LHCN-M2 (cell line): ENCODE results near the gene RANBP2. TPM values are rescaled to one million over a fixed set of nuclear protein-coding genes. Genes with fewer than 3 reads are reported as not detected.
"Not testable (repeated sequence)": the region's sequence is repeated elsewhere in the genome, so short reads cannot be mapped to it uniquely, and the experiment has no call there.

Experiments used
- DNase-seq: peaks from one replicate; pipeline ENCODE4 v3.0.0-alpha.2; 2012; ENCODE audit warnings: low read depth
- polyA plus RNA-seq: library from polyadenylated mRNA; unstranded; fragments of >200 nt; gene quantifications from one replicate; pipeline ENCODE4 v1.2.1, GENCODE V29; 2012; ENCODE audit warnings: missing spikeins
- total RNA-seq: library from RNA; depleted of rRNA; stranded (reverse); fragments of >200 nt; gene quantifications from 2 replicates; pipeline ENCODE4 v1.2.3, GENCODE V29; 2014; rRNA removed

RANBP2 gene
- 65.9 and 72.3 TPM in 2 replicates for total RNA-seq
- polyA plus RNA-seq: 8.7 TPM

DNA sequence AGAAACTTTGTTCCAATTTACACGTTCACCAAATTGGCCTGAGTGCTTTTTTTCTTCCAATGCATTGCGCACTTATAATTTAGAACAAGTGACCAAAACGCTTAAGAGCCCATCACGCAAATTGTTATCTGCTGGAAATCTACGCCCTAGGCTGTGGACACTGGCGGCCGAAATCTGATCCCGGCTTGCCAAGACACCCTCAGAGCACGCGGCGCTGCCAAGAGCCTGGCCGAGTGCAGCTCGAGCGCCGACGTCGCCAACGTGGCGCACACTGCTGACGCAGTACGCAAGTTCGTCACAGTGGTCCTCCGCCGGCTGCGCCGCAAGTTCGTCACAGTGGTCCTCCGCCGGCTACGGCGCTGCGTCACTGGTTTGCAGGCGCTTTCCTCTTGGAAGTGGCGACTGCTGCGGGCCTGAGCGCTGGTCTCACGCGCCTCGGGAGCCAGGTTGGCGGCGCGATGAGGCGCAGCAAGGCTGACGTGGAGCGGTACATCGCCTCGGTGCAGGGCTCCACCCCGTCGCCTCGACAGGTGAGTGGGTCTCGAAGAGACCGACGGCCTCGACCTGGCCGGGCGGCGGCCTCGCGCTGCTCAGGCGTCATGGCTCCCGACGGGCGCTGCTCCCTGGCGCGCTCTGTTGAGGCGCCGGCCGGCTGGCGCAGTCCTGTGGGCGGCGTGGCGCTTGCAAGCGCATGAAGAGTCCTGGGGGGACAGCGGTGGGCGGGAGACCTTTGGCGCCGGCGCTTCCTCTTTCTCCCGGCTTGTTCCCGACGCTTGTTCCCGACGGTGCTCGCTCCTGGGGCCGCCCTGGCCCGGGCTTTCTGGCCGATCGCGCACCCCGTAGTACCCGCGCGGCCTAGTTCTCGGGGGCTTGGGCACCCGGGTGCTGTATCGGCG lies at the start of gene RANBP2:
TSS of gene RANBP2 (plus strand) at position 334 of the 896 bp plus-strand sequence. CDS start at position 459, 125 bp downstream.
- peak; percentile 97 for DNase-seq

DNA sequence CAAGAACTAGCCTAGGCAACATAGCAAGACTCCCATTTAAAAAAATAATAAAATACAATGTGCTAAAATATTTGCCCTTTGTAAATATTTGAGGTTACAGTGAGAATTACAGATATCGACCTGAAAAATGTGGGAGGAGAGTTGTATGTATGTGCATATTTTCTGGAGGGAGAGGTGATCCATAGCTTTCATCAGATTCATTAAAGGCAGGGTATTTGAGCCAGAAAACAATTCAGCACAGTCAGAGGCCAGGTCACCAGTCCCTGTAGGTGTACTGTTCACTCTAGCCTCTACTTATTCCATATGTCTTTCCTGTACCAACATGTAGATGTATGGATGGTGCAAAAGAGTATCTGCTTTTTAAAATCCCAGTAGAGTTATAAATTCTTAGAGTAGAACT lies 49.0 kb upstream of the RANBP2 start:
- DNase-seq: not testable (repeated sequence)

DNA sequence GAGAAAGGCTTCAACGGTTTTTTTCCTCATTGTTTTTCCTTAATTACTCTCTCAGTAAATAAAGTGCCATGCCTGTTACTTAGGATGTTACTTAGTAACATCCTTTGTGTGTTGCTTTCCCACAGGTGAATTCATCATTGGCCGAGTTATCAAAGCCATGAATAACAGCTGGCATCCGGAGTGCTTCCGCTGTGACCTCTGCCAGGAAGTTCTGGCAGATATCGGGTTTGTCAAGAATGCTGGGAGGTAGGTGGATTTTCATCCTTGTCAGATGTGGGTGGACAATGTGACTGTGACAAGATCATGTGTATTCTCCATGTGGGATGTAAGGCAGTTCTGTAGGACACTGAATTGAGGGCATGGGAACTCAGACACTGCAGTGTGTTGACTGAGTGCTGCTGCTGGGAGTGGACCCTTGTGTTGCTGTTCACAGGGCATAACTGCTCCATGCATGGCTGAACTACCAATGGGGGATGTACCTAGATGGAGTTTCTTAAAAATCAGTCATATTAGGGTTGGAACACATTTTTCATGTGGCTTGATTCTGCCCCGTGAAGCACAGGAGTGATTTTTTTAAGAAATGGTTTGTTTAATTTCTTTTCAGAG lies 47.0 kb upstream of the RANBP2 start:
- DNase-seq: not testable (repeated sequence)

- not testable (repeated sequence) for DNase-seq
These were observed 42.8 kb upstream of the RANBP2 start for GRCh38 chr2:108676522-108676921.

GRCh38 chr2:108677239-108677744 lies 42.0 kb upstream of the RANBP2 start:
- DNase-seq: not testable (repeated sequence)

GRCh38 chr2:108678198-108678651 lies 41.1 kb upstream of the RANBP2 start:
- peak; percentile 86 for DNase-seq

GRCh38 chr2:108680805-108681204 lies 38.5 kb upstream of the RANBP2 start:
- DNase-seq: not testable (repeated sequence)

GRCh38 chr2:108688818-108689756 lies 30.2 kb upstream of the RANBP2 start:
- DNase-seq: peak; percentile 34

GRCh38 chr2:108690001-108690400 lies 29.3 kb upstream of the RANBP2 start:
- not testable (repeated sequence) for DNase-seq

- DNase-seq: no peak
These were observed 27.8 kb upstream of the RANBP2 start for GRCh38 chr2:108691447-108691846.

DNA sequence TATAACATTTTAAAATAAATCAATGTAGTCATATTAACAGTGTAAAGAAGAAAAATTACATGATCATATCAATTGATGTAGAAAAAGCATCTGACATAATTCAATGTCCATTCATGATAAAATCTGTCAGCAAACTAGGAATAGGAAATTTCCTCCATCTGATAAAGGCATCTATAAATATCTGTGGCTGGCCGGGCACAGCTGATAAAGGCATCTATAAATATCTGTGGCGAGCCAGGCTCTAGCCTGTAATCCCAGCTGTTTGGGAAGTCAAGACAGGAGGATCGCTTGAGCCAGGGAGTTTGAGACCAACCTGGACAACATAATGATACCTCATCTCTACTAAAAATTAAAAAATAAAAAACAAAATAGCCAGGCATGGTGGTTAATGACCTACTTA lies 18.1 kb upstream of the RANBP2 start:
- peak; percentile 32 for DNase-seq

GRCh38 chr2:108701806-108702205 lies 17.5 kb upstream of the RANBP2 start:
- no peak for DNase-seq

- no peak for DNase-seq
These were observed 14.4 kb upstream of the RANBP2 start for GRCh38 chr2:108704871-108705270.

DNA sequence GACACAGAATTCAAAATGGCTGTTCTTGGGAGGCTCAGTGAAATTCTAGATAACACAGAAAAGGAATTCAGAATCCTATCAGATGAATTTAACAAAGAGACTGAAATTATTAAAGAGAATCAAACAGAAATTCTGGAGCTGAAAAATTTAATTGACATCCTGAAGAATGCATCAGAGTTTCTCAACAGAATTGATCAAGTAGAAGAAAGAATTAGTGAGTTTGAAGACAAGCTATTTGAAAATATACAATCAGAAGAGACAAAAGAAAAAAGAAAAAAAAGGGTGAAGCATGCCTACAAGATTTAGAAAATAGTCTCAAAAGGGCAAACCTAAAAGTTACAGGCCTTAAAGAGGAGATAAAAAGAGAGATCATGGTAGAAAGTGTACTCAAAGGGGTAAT lies 12.0 kb upstream of the RANBP2 start:
- no peak for DNase-seq

GRCh38 chr2:108716971-108717370 lies 2.3 kb upstream of the RANBP2 start:
- DNase-seq: not testable (repeated sequence)

DNA sequence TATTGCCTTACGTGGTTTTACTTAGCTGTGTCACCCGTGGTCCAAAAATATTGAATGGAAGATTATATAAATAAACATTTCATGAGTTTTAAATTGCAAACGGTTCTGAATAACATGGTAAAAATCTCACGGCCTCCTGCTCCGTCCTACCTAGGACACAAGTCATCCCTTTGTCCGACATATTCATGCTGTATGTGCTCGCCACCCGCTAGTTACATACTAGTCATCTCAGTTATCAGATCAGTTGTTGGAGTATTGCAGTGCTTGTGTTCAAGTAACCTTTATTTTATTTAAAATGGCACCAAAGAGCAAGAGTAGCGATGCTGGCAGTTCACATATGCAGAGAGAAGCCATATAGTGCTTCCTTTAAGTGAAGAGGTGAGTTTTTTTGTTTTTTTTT lies 6.8 kb downstream of the RANBP2 start:
- DNase-seq: not testable (repeated sequence)

DNA sequence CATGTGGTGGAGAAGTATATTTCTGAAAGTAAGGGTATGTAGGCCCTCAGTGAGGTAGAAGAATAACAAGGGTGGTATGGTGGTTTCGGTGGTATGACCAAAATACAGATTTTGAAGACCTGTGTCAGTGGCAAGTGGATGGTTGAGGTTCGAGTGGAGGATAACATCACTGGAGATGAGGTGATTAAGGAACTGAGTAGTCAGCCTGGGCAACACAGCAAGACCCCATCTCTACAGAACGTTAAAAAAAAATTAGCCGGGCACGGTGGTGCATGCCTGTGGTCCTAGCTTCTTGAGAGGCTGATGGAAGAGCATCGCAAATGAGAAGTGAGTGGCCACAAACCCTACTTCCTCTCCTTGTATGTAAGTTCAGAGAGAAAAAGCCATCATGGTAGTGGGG lies 15.4 kb downstream of the RANBP2 start:
- not testable (repeated sequence) for DNase-seq

- DNase-seq: not testable (repeated sequence)
These were observed 38.7 kb downstream of the RANBP2 start for GRCh38 chr2:108757973-108758372.

DNA sequence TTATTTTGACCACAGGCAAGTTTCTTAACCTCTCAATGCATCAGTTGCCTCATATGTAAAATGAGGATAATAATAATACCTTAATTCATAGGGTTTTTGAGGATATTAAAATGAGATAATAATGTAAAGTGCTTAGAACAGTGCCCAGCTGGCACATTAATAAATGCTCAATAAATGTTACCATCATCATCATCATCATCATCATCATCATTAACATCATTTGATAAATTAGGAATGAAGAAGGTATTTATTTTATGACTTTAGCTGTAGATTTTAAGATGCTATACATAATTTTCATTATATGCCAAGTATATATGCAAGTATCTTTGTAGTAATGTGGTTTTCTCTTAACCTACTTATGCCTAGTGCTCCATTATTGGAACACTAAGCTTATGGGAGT lies 43.3 kb downstream of the RANBP2 start:
- not testable (repeated sequence) for DNase-seq

GRCh38 chr2:108766671-108767070 lies 47.4 kb downstream of the RANBP2 start:
- not testable (repeated sequence) for DNase-seq

- DNase-seq: peak; percentile 54
These were observed 48.6 kb downstream of the RANBP2 start for GRCh38 chr2:108767859-108768258.
